ENCODE data around the gene PET100. TPM values are rescaled to one million over a fixed set of nuclear protein-coding genes. Genes with fewer than 3 reads are reported as not detected.

The PET100 gene
- total and polyA plus RNA-seq, 10 of the 15 experiments (the other 5 are each of a cell fraction or from before 2014, with no cell fraction given): 47.0 to 462 (median 126) TPM

- Histone ChIP-seq H3K4me2 (ENCODE audit: control insufficient read depth, insufficient read depth) (no peak overlapping the region), H2AFZ (ENCODE audit: control insufficient read depth, low read depth, low read length) (no peak overlapping the region), H3K27me3 (replicated peaks in 1 of 2; ENCODE audit: control insufficient read depth in 2 of 2, insufficient read depth in 2 of 2, low read length in 1 of 2) (no peaks in the 10 kb centered on the region), H3K27ac (ENCODE audit: control insufficient read depth, insufficient read depth) (no peak overlapping the region), H3K36me3 (ENCODE audit: control insufficient read depth in 2 of 2, insufficient read depth in 2 of 2, low read length in 1 of 2) (no peaks in the 10 kb centered on the region), H3K4me1 (ENCODE audit: control insufficient read depth, insufficient read depth, low read length) (no peaks in the 10 kb centered on the region), H3K4me3 (no peak overlapping the region), H3K9ac (ENCODE audit: control insufficient read depth, insufficient read depth, low read length) (no peak overlapping the region), H3K79me2 (ENCODE audit: control insufficient read depth, insufficient read depth, low read length) (no peaks in the 10 kb centered on the region), H4K20me1 (ENCODE audit: control insufficient read depth, insufficient read depth) (no peaks in the 10 kb centered on the region), H3K9me3 (replicated peaks; ENCODE audit: control insufficient read depth, insufficient read depth, low read length) (no peaks in the 10 kb centered on the region)
- ChIA-PET CTCF (interaction anchor here (1.1 kb wide), 1 partner anchor 14 kb away, joined by 4 read pairs; no protein-coding TSS in a partner anchor), SMC1A (ENCODE audit: uncharacterized antibody, unreplicated experiment) (no interaction called here), RAD21 (ENCODE audit: unreplicated experiment) (no interaction called here), POLR2A (interaction anchor here (0.5 to 1.3 kb wide), 3 partner anchors 10 to 468 kb away, joined by 3 to 4 read pairs (median 3); no protein-coding TSS in a partner anchor)
- ATAC-seq (no peak), DNase-seq (ENCODE audit: low read depth, low spot score) (no peak), FAIRE-seq (no peak)
- BruUV-seq (replicated peaks): no TSS peak
- TF ChIP-seq BCLAF1 (IDR thresholded peaks at IDR 0.05): no peak
- no peak for TF ChIP-seq ZNF687 (IDR thresholded peaks at IDR 0.05)
- TF ChIP-seq CHD1 (IDR thresholded peaks at IDR 0.05; ENCODE audit: low read depth, low read length): no peak
- TF ChIP-seq ZNF207 (IDR thresholded peaks at IDR 0.05; ENCODE audit: borderline replicate concordance): no peak
- intact Hi-C loops (cut with micrococcal nuclease; ENCODE audit: unreplicated experiment) (no loop called here), in situ Hi-C loops (cut with MboI) (no loop called here)
- 75% methylated on average over 17 of the region's 17 CpGs for WGBS (ENCODE audit: insufficient coverage, insufficient replicate concordance, low lambda C conversion rate, missing lambda C conversion rate)
These were observed 23.3 kb upstream of the PET100 start for GRCh38 chr19:7606289-7606688.

All from GM12878 (cell line).